Adipocyte (in vitro differentiated cells): ENCODE data around the gene LRMDA.

Experiments
- DNase-seq: peaks from one replicate; pipeline ENCODE4 v3.0.0-alpha.2; 2015; ENCODE audit warnings: low read depth
- H3K27me3 ChIP-seq: replicated peaks from 2 replicates; pipeline ENCODE4 v1.7.0; 2013; ENCODE audit warnings: mild to moderate bottlenecking, low read length, moderate library complexity; ENCODE audit not compliant: control insufficient read depth, insufficient read depth
- H3K36me3 ChIP-seq: 2 replicates; pipeline ENCODE4 v1.7.0; 2013; ENCODE audit warnings: low read length, mild to moderate bottlenecking, moderate library complexity; ENCODE audit not compliant: control insufficient read depth, insufficient read depth, severe bottlenecking
- H3K4me1 ChIP-seq: 2 replicates; pipeline ENCODE4 v1.7.0; 2013; ENCODE audit warnings: mild to moderate bottlenecking, low read length, moderate library complexity; ENCODE audit not compliant: control insufficient read depth, insufficient read depth
- H3K4me3 ChIP-seq: 2 replicates; pipeline ENCODE4 v1.7.0; 2013; ENCODE audit warnings: mild to moderate bottlenecking, low read length, moderate library complexity
- H3K9ac ChIP-seq: 2 replicates; pipeline ENCODE4 v1.7.0; 2013; ENCODE audit warnings: mild to moderate bottlenecking, low read length, moderate library complexity
- H3K9me3 ChIP-seq: 2 replicates; pipeline ENCODE4 v1.7.0; 2013; ENCODE audit warnings: mild to moderate bottlenecking, low read length, moderate library complexity; ENCODE audit not compliant: control insufficient read depth

The LRMDA gene

GRCh38 chr10:76213876-76214275 is 782.5 kb downstream of the LRMDA start:
- Histone ChIP-seq H3K36me3 (no peaks in the 10 kb centered on the region), H3K27me3 (no peaks in the 10 kb centered on the region), H3K4me3 (no peak overlapping the region), H3K4me1 (no peaks in the 10 kb centered on the region), H3K9me3 (no peaks in the 10 kb centered on the region), H3K9ac (no peak overlapping the region)
- no peak for DNase-seq

DNA sequence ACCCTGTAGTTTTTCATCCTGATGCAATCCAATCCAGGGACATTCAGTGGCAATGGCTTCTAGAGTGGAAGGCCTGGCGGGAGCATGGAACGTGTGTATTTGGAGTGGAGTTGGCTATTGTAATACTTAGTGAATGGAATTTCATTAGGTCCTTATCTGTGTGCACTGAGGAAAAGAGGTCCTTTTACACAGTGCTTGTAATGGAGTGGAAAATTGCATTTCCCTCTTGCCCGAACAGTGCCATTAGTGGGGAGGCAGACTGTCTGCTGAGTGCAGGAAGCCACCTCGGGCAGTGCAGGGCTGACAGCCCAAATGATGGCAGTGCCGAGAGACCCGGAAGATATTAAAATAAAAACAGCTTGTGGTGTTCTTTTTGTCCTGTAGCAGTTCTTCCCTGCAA is 786.6 kb downstream of the LRMDA start:
- no peaks in the 10 kb centered on the region for H3K36me3 ChIP-seq
- no peaks in the 10 kb centered on the region for H3K27me3 ChIP-seq
- no peak overlapping the region for H3K4me3 ChIP-seq
- H3K9me3 ChIP-seq, result no peaks in the 10 kb centered on the region
- H3K9ac ChIP-seq, result no peak overlapping the region
- no peak for DNase-seq
- H3K4me1 ChIP-seq, result no peaks in the 10 kb centered on the region

DNA sequence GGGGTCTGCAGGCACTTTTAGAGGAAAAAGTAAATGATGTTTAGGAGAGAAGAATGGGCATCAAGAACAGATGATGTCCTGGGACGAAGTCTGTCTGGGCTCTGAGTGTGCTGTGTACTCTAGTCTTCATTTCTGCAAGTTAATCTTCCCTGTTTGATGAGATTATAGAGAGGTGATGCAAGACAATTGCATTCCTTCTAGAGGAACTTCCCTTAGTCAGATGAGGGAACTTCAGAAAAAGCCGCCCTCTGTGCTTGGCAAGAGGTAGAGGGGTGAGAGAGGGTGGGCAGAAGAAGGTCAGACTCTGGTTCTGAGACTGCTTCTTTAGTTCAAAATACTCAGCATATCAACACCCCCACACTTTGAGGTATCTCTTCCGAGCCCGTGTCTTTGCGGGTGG is 797.9 kb downstream of the LRMDA start:
- peak; percentile 7 for DNase-seq
- H3K9me3 ChIP-seq, result no peaks in the 10 kb centered on the region
- no peak overlapping the region for H3K9ac ChIP-seq
- no peak overlapping the region for H3K4me3 ChIP-seq
- H3K27me3 ChIP-seq, result no peaks in the 10 kb centered on the region
- H3K36me3 ChIP-seq, result no peaks in the 10 kb centered on the region
- H3K4me1 ChIP-seq, result no peaks in the 10 kb centered on the region

GRCh38 chr10:76230921-76231285 is 799.5 kb downstream of the LRMDA start:
- Histone ChIP-seq H3K9me3 (no peaks in the 10 kb centered on the region), H3K9ac (no peak overlapping the region), H3K36me3 (no peaks in the 10 kb centered on the region), H3K4me3 (no peak overlapping the region), H3K4me1 (no peaks in the 10 kb centered on the region), H3K27me3 (no peaks in the 10 kb centered on the region)
- no peak for DNase-seq

- Histone ChIP-seq H3K4me1 (no peaks in the 10 kb centered on the region), H3K9me3 (no peaks in the 10 kb centered on the region), H3K4me3 (no peak overlapping the region), H3K36me3 (no peaks in the 10 kb centered on the region), H3K27me3 (no peaks in the 10 kb centered on the region), H3K9ac (no peak overlapping the region)
- peak; percentile 13 for DNase-seq
Measured at GRCh38 chr10:76231286-76231934, 800.0 kb downstream of the LRMDA start.

DNA sequence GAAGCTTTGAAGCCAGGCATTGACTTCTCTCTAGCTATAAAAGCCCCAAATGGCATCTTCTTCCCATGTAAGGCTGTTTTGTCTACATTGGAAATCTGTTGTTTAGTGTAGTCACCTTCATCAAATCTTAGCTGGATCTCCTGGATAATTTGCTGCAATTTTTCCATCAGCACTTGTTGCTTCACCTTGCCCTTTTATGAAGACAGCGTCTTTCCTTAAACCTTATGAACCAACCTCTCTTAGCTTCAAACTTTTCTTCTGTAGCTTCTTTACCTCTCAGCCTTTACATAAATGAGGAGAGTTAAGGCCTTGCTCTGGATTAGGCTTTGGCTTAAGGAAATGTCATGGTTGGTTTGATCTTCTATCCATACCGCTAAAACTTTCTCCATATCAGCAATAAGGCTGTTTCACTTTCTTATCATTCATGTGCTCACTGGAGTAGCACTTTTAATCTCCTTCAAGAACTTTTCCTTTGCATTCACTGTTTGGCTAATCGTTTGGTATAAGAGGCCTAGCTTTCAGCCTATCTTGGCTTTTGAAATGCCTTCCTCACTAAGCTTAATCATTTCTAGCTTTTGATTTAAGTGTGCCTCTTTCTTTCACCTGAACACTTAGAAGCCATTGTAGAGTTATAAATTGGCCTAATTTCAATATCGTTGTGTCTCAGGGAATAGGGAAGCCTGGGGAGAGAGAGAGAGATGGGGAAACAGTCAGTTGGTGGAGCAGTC is 803.2 kb downstream of the LRMDA start:
- Histone ChIP-seq H3K27me3 (no peaks in the 10 kb centered on the region), H3K36me3 (no peaks in the 10 kb centered on the region), H3K9ac (no peak overlapping the region), H3K4me3 (no peak overlapping the region), H3K9me3 (no peaks in the 10 kb centered on the region), H3K4me1 (peaks cover 3% of the 10 kb centered on the region)
- DNase-seq, result no peak

DNA sequence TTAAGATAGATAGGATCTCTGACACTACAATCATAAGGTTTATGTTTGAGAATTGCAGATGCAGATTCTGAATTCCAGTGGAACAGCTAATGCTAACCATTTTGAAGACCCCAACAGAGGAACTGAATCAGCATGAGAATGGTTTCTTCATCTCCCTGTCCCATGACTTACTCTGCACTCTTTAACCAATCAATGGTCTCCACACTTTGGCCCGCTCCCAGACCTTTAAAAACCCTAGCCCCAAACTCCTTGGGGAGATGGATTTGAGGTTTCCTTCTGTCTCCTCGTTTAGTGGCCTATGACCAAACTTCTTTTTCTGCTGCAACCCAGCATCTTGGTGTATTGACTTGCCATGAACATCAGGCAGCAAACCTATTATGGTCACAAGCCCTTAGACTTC is 804.9 kb downstream of the LRMDA start:
- H3K9me3 ChIP-seq, result no peaks in the 10 kb centered on the region
- peaks cover 3% of the 10 kb centered on the region for H3K4me1 ChIP-seq
- DNase-seq, result no peak
- no peaks in the 10 kb centered on the region for H3K36me3 ChIP-seq
- no peak overlapping the region for H3K4me3 ChIP-seq
- H3K27me3 ChIP-seq, result no peaks in the 10 kb centered on the region
- no peak overlapping the region for H3K9ac ChIP-seq

DNA sequence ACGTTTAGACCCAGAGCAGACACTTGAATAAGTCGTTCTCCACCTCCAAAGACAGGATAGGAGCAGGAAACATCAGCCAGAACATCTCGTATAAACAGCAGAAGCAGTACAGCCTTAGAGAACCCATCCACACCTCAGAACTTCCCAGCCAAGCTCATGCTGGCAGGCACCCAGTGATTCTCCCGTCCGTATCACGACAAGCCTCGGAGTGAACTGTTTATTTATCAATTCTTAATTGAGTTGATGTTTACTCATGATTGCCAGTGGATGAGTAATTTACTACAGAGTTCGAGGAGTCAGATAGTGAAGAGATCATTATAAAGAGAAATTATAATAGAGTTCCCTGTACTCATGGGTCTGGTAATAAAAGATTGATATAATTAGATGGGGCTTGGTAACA is 811.5 kb downstream of the LRMDA start:
- no peaks in the 10 kb centered on the region for H3K9me3 ChIP-seq
- H3K4me1 ChIP-seq, result no peaks in the 10 kb centered on the region
- H3K36me3 ChIP-seq, result no peaks in the 10 kb centered on the region
- no peak overlapping the region for H3K9ac ChIP-seq
- DNase-seq, result no peak
- no peaks in the 10 kb centered on the region for H3K27me3 ChIP-seq
- no peak overlapping the region for H3K4me3 ChIP-seq

GRCh38 chr10:76244061-76244686 is 812.8 kb downstream of the LRMDA start:
- H3K9me3 ChIP-seq, result no peaks in the 10 kb centered on the region
- H3K27me3 ChIP-seq, result no peaks in the 10 kb centered on the region
- H3K9ac ChIP-seq, result no peak overlapping the region
- H3K4me3 ChIP-seq, result no peak overlapping the region
- DNase-seq, result peak; percentile 25
- H3K36me3 ChIP-seq, result no peaks in the 10 kb centered on the region
- H3K4me1 ChIP-seq, result no peaks in the 10 kb centered on the region

- H3K9ac ChIP-seq, result no peak overlapping the region
- H3K9me3 ChIP-seq, result no peaks in the 10 kb centered on the region
- DNase-seq, result no peak
- H3K27me3 ChIP-seq, result no peaks in the 10 kb centered on the region
- no peaks in the 10 kb centered on the region for H3K4me1 ChIP-seq
- no peaks in the 10 kb centered on the region for H3K36me3 ChIP-seq
- no peak overlapping the region for H3K4me3 ChIP-seq
Measured at GRCh38 chr10:76245951-76246495, 814.6 kb downstream of the LRMDA start.

- Histone ChIP-seq H3K4me3 (no peak overlapping the region), H3K9me3 (no peaks in the 10 kb centered on the region)
- no peak for DNase-seq
Measured at GRCh38 chr10:76248649-76249200, 817.3 kb downstream of the LRMDA start.

More at GRCh38 chr10:76248649-76249200, 817.3 kb downstream of the LRMDA start:
- Histone ChIP-seq H3K9ac (no peak overlapping the region), H3K36me3 (no peaks in the 10 kb centered on the region), H3K4me1 (peaks cover 15% of the 10 kb centered on the region), H3K27me3 (no peaks in the 10 kb centered on the region)
